SHP77 treated with DMSO at 0.1 percent for 48 hours (cell line): Measurements from ENCODE around the gene CCDC15.
"Not testable (repeated sequence)": the region's sequence is repeated elsewhere in the genome, so short reads cannot be mapped to it uniquely, and the experiment has no call there.

Experiments used
- DNase-seq: peaks from one replicate; lab custom pipeline; 2025; lab: John Stamatoyannopoulos, UW

CCDC15 gene

GRCh38 chr11:124941703-124942102, 12.3 kb upstream of the CCDC15 start:
- no peak for DNase-seq

GRCh38 chr11:124942466-124943253, 11.3 kb upstream of the CCDC15 start:
- no peak for DNase-seq

GRCh38 chr11:124943254-124943616, 10.8 kb upstream of the CCDC15 start:
- DNase-seq: no peak

- no peak for DNase-seq
These were observed 10.3 kb upstream of the CCDC15 start for GRCh38 chr11:124943741-124944140.

- no peak for DNase-seq
These were observed 9.4 kb upstream of the CCDC15 start for GRCh38 chr11:124944565-124944964.

- no peak for DNase-seq
These were observed 8.2 kb upstream of the CCDC15 start for GRCh38 chr11:124945826-124946225.

- DNase-seq: no peak
These were observed 7.3 kb upstream of the CCDC15 start for GRCh38 chr11:124946735-124947141.

GRCh38 chr11:124950601-124951330, 3.2 kb upstream of the CCDC15 start:
- DNase-seq: no peak

GRCh38 chr11:124951341-124951740, 2.7 kb upstream of the CCDC15 start:
- no peak for DNase-seq

GRCh38 chr11:124954590-124954955, 571 bp downstream of the CCDC15 start:
- no peak for DNase-seq

- no peak for DNase-seq
These were observed 1.0 kb downstream of the CCDC15 start for GRCh38 chr11:124955035-124955434.

- DNase-seq: peak; percentile 19
These were observed 8.1 kb downstream of the CCDC15 start for GRCh38 chr11:124961972-124962609.

GRCh38 chr11:124968197-124968596, 14.2 kb downstream of the CCDC15 start:
- DNase-seq: not testable (repeated sequence)

- DNase-seq: no peak
These were observed 16.9 kb downstream of the CCDC15 start for GRCh38 chr11:124970925-124971324.

- no peak for DNase-seq
These were observed 17.8 kb downstream of the CCDC15 start for GRCh38 chr11:124971810-124972209.

GRCh38 chr11:124976531-124976930, 22.5 kb downstream of the CCDC15 start:
- no peak for DNase-seq

- no peak for DNase-seq
These were observed 23.0 kb downstream of the CCDC15 start for GRCh38 chr11:124977006-124977405.

GRCh38 chr11:124978316-124978715, 24.3 kb downstream of the CCDC15 start:
- no peak for DNase-seq

GRCh38 chr11:124982043-124982442, 28.0 kb downstream of the CCDC15 start:
- no peak for DNase-seq

GRCh38 chr11:124983674-124984511, 29.9 kb downstream of the CCDC15 start:
- DNase-seq: no peak

GRCh38 chr11:124984512-124984854, 30.5 kb downstream of the CCDC15 start:
- no peak for DNase-seq

- DNase-seq: no peak
These were observed 33.1 kb downstream of the CCDC15 start for GRCh38 chr11:124987096-124987495.
